Stimulated activated CD8-positive, alpha-beta memory T cell treated with anti-CD3 and anti-CD28 coated beads, Interleukin-12 subunit alpha, Interleukin-12 subunit beta, amount 100 ng/mL, for 24 hours (primary cell): ENCODE measurements around the gene ZNF580.

Experiments used
- DNase-seq: peaks from one replicate; pipeline ENCODE4 v3.0.0-alpha.2; 2020; ENCODE audit errors: extremely low read depth

ZNF580 gene

DNA sequence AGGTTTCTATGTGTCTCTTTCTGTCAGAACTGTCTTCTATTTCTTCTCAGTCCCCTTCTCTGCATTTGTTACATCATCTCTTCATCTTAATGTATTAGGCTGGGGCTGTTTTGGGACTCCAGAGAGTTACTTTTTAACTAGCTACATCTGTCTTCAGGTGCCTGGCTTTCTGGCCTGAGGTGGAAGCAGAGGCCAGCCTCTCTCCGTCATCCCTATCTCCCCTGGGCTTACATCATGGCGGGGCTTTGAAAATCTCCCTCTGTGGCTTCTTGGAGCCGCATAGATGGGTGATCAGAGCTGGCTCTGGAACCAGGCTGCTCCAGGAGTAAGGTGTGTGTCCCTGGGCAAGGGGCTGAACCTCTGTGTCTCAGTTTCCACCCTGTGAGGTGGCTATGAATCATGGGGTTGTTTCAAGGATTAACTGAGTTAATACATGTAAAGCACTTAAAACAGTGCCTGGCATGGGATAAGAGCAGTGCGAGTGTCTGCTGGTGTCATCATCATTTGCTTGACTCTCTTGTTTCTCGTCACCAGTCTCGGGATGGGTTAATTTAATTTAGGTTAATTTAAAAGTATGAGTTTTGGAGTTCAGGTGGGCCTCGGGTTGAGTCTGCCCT is 36.2 kb downstream of the ZNF580 start:
- no peak for DNase-seq

DNA sequence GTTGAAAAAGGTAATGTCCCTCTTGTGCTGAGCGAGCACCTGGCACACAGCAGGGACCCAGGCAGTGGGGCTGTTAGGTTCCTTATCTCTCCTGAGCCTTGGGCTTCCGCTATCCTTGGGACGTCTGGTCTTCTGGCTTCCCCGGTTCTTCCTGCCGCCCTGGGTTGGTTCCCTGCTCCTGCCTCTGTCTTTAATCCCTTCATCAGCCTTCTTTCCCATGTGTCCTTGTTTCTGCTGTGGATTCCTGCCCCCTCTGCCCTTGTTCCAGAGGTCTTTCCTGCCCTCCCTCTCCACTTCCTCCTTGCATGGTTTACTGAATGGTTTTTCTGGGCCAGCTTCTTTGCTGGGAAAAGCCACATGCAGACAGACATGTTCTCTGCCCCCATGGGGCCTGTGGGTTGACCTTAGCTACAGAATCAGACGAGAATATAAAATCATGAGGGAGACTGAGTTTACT is 36.8 kb downstream of the ZNF580 start:
- DNase-seq: no peak

- DNase-seq: no peak
Observed at GRCh38 chr19:55678121-55678671, 37.4 kb downstream of the ZNF580 start.

DNA sequence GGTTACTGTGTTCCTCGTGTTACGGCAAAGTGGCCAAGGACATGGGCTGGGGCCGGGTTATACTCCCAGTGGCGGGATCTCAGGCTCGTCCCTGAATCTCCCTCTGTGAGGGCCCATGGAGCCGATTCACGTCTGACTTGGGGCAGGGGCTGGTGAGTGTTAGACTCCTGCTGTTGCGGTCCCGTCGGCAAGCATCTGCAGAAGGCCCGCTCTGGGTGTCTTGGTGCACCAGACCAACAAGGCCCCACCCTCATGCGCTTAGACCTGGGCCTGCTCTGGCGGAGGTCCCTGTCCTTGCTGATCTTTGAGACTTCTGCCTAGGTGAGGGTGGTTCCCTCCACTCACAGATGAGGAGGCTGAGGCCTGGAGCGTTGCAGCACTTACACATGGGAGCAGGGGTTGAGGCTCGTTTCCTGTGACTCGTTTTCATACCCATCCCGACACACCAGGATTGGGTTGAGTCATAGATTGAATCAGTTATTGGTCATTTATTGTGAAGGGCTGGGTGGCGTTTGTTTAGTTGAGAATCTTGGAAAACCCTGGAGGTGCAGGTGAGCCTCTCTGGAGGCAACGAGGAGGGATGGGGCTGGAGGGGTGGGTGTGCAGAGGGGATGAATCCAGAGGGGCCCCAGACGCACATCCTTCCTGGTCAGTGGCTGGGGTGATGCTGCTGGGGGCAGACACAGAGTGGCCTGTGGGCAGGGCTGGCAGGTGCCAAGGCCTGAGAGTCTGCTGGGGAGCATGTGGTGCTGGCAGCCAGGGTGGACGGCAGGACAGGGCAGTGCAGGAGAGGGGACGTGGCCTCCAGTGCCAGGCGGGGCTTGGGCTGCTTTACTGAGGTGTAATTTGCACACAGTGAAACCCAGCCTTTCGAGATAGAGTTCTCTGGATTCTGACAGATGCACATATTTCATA is 38.8 kb downstream of the ZNF580 start:
- no peak for DNase-seq

DNA sequence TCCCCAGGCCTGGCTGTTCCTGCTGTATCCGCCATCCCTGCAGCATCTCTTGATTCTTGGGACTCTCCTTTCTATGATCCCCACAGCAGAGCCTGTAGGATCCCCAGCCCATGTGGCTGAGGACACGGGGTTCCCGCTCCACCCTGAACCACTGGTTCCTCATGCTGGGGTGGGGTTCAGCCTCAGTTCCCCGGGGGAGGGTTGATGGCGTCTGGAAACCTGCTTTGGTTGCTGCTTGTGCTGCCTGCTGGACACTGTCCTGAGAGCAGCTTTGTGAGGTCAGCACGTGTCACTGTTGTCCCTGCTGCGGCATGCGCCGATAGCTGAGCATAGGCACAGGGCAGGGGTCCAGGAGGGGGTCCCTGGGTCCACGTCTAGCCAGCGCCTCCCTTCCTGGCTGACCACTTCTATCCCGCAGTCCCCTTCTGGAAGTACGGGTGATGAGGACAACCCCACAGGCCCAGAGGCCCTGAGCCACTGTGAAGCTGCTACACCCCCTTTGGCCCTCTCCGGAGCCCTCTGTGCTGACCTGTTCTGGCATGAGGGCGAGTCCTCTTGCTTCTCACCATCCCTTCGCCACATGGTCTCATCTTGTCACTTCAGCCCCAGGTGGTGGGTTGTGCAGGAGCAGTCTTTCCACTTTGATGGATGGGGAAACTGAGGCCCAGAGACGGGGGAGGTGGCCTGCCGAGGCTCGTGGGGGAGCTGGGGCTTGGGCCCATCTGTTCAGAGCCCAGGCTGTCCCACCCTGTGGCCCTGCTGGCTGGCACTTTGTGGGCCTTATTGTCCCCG is 39.7 kb downstream of the ZNF580 start:
- no peak for DNase-seq

- DNase-seq: no peak
Observed at GRCh38 chr19:55681131-55682092, 40.6 kb downstream of the ZNF580 start.

- DNase-seq: no peak
Observed at GRCh38 chr19:55683449-55684261, 42.9 kb downstream of the ZNF580 start.

DNA sequence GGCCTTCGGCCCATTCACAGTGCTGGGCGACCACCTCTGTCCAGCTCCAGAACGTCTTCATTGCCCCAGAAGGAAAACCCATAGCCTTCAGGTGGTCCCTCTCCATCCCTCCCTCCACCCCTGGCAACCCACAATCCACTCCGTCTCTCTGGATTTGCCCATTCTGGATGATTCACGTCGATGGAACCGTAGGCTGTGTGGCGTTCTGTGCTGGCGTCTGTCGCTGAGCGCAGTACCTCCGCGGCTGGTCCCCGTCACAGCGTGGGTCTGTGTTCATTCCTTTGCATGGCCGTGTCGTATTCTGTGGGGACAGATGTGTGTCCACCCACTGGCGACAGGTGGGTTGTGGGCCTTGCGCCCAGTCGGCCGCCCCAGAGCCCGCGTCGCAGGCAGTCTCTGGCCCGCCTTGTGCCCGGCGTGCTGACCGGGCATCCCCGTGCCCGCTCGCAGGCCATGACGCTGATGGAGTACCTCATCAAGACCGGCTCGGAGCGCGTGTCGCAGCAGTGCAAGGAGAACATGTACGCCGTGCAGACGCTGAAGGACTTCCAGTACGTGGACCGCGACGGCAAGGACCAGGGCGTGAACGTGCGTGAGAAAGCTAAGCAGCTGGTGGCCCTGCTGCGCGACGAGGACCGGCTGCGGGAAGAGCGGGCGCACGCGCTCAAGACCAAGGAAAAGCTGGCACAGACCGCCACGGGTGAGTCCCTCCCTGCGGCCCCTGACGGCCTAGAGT is 44.3 kb downstream of the ZNF580 start:
- no peak for DNase-seq

DNA sequence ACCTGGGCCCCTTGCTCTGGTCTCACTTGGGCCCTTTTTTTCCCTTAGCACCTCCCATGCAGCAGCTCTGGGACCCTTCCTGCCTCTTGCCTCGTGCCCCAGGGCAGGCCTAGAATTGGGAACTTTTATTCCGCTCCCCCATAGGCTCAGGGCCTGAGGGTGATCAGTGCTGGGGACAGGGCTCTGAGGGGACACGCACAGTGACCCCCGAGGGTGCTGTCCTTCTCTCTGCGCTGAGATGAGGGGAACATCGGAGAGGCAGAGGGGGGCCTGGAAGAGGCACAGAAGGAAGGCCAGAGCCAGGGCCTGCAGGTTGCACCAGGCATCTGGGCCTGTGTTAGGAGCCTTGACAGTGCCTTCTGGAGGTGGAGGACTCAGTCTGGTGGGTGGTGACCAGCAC is 45.0 kb downstream of the ZNF580 start:
- DNase-seq: no peak

DNA sequence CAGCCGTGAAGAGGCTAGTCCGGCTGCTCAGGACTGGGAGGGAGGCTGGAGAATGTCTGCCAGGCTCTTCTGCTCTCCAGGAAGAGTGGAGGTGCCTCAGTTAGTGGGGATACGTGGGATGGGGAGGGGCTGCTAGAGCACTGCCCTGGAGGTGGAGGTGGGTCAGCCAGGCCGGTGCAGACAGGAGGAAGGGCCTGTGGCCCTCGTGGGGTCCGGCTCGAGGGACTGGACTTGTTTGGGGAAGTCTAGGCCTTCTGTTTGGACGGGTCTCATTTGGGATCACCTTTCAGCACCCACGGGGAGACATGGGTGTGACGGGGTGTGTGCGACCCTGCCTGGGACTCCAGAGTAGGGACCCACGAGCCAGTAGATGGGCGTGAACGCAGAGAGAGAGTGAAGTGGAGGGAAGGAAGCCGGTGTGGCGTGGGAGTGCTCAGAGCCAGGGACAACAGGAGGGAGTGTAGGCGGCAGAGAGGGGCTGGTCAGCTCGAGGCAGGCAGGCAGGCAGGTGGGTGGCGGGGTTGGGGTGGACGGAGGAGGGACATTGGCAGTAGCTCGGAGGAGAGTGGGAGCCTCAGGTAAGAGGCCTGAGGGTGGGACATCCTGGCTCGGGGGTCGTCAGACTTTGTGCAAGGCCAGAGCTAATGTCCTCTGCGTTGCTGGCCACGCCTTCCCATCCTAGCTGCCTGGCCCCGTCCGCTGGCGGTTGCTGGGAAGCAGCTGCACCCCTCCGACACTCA is 45.7 kb downstream of the ZNF580 start:
- DNase-seq: no peak

DNA sequence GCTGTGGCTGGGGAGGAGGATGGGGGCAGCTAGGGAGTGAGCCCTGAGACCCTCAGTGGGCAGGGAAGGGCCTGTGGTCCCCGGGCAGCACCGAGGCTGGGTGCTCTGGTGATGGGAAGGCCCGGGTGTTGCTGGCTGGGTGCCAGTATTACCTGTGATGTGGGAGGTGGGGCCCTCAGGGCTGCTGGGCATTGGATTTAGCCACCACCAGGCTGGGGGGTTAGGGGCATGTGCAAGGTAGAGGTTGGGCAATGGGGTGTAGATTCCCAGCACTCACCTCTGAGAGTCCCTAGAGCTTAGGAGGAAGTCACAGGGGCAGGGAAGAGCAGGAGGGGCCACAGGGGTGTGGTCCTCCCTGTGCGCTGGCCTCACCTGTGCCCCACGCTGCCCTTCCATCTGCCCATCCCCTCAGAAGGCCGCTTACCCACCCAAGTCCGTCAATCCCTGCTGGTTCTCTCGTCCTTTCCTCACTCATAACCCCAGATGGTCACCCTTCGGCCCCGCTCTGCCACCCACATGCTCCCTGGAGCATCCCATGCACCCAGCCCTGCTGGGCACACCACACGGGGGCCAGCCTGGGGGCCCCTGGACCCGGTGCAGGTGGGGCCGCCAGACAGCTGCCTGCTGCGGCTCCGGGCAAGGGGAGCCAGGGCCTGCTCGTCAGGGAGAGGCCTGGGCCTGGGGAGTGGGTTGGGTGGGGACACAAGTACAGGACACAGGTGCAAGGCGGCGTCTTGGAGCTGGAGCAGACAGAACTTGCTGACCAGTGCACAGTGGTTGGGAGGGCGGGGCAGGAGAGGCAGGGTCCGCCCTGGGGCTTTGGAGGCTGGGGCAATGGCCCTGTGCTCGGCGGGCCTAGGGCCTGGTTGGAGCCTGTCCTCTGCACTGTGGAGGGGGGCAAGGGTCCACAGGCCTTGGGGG is 46.7 kb downstream of the ZNF580 start:
- no peak for DNase-seq

DNA sequence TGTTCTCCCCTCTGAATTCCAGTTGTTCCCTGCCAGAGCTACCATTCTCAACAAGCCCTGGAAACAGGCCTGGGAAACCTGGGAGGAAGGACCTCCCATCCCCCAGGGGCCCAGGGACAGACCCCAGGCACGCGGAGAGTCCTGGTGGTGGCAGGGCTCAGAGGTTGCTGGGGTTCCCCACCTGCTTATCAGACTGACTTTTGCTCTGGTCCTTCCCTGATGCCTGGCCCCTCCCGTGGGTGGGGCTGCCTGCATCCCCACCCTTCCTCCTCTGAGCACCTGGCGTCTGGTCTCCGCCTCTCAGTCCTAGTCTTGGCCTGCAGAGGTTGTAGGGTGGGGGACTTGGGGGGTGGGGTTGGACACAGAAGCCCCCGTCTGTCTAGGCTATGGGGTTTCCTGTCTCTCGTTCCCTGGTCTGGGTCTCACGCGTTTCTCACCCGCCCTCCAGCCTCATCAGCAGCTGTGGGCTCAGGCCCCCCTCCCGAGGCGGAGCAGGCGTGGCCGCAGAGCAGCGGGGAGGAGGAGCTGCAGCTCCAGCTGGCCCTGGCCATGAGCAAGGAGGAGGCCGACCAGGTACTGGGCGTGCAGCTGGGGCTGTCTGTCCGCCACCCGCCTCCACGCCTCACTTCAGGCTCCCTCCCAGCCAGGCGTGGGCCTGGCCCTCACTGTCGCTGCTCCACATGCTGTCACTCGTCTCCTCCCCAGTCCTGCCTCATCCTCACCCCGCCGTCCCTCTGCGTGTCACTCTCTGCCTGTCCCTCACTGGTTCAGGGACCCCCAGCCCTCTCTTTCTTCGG is 47.8 kb downstream of the ZNF580 start:
- DNase-seq: no peak

DNA sequence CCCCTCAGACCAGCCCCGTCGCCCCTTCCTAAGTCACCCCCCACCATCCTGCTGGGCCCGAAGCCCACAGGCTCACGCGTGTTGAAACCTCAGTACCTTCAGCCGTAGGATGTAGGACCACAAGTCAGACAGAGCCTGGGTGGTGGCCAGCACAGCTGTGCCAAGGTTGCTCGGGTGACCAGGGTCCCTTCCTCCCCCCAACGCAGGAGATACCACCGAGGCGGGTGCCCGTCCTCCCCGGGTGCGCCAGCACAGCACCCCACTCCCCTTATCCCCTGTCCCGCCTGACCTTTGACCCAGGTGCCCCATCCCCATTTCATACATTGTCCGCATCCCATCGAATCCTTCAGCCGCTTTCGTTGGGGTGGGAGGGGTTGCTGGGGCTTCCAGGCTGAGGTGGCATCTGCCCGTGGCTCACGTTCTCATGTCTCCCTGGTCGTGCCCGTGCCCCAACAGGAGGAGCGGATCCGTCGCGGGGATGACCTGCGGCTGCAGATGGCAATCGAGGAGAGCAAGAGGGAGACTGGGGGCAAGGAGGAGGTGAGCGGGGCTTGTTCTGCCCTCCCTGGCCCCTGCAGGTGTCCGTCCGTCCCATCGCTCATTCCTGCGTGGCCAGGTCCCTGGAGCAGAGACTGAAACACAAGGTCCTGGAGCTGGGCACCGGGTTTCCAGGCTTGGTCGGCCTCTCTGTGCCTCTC is 48.8 kb downstream of the ZNF580 start:
- DNase-seq: no peak

GRCh38 chr19:55690109-55690768 is 49.4 kb downstream of the ZNF580 start:
- DNase-seq: no peak

DNA sequence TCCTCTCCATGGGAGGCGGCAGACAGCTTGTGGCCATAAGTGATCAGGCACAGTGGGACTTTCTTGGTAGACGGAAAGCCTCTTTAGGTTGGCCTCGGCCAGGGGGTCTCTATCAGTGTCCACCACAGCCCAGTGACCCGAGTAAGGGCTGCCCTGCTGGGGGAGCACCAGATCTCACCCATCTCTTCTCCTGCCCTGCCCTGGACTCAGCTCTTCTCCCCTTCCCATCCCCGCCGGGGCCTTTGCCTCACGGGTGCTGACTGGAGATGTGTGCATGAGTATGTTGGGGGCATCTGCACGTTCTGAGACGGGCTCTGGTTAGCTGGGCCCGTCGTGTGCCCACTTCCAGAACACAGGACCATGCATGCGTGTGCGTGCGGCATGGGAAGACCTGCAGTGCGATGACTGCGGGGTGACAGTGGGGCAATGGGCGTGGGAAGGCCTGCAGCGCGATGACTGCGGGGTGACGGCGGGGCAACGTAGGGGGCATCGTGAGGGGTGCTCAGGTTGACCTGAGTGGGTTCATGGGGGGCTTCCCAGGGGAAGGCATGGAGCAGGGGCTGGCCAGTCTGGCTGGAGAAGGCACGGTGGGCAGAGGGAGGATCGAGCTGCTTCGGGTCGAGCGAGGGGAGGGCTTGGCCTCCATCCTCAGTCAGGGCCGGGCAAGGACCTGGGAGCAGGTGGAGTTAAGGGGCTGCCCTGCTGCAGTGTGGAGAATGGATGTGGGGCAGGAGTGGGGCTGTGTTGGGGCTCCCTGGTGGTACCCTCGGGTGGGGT is 50.2 kb downstream of the ZNF580 start:
- no peak for DNase-seq
